Sigmoid colon (tissue), 7 donors: ENCODE measurements around the gene USP28. TPM values are rescaled to one million over a fixed set of nuclear protein-coding genes. Genes with fewer than 3 reads are reported as not detected.
"Not testable (repeated sequence)": the region's sequence is repeated elsewhere in the genome, so short reads cannot be mapped to it uniquely, and the experiment has no call there.

ENCODE experiments used
- DNase-seq: peaks from one replicate; pipeline ENCODE4 v3.0.0-alpha.2; 2019
- H3K27ac ChIP-seq, 4 donors: fragments of 200-600 bp; sonication (generic); one replicate each; pipeline ENCODE4 v1.5.1; 2016 to 2019; ENCODE audit warnings: mild to moderate bottlenecking in 1 of 4
- H3K27me3 ChIP-seq, 3 donors: fragments of 200-600 bp; sonication (generic); one replicate each; pipeline ENCODE4 v1.5.1; 2019; ENCODE audit warnings: mild to moderate bottlenecking in 1 of 3
- H3K36me3 ChIP-seq, 4 donors: fragments of 200-600 bp; sonication (generic); one replicate each; pipeline ENCODE4 v1.5.1; 2016 to 2019
- H3K4me1 ChIP-seq, 4 donors: fragments of 200-600 bp; sonication (generic); one replicate each; pipeline ENCODE4 v1.5.1; 2017 to 2019
- H3K4me3 ChIP-seq, 4 donors: fragments of 200-600 bp; sonication (generic); one replicate each; pipeline ENCODE4 v1.5.1; 2017 to 2019; ENCODE audit warnings: mild to moderate bottlenecking in 2 of 4, moderate library complexity in 1 of 4
- H3K9me3 ChIP-seq, 4 donors: fragments of 200-600 bp in 3 of 4; sonication (generic) in 3 of 4; one replicate each; pipeline versions ENCODE4 v1.5.1 to v1.6.1; 2013 to 2019
- CTCF ChIP-seq, 4 experiments: fragments of 450-650 bp in 3 of 4; fragments of 200-600 bp in 1 of 4; IDR thresholded peaks; one replicate each; pipeline ENCODE4 v1.5.1; 2016 to 2019; ENCODE audit warnings: antibody characterized with exemption in 4 of 4, mild to moderate bottlenecking in 3 of 4, moderate library complexity in 2 of 4
- EP300 ChIP-seq, 4 donors: sonication (generic); formaldehyde crosslinking; IDR thresholded peaks; one replicate each; pipeline ENCODE4 v1.6.1; 2017; ENCODE audit warnings: antibody characterized with exemption in 4 of 4
- POLR2A ChIP-seq, 2 donors: fragments of 450-650 bp; IDR thresholded peaks; one replicate each; pipeline ENCODE4 v1.6.1; 2016; ENCODE audit warnings: antibody characterized with exemption in 2 of 2, mild to moderate bottlenecking in 2 of 2, moderate library complexity in 2 of 2
- POLR2AphosphoS5 ChIP-seq, 4 donors: sonication (generic); formaldehyde crosslinking; IDR thresholded peaks; one replicate each; pipeline ENCODE4 v1.6.1; 2017; ENCODE audit warnings: antibody characterized with exemption in 4 of 4
- WGBS, 2 donors: extraction: QIAGEN DNeasy Blood & Tissue Kit; methylation state at CpG; one replicate each; pipeline ENCODE4 v1.1.7; 2013; 5-methylcytosine and 5-hydroxymethylcytosine counted together
- intact Hi-C: fragments of 100-400 bp; cut with DNase I; formaldehyde crosslinking; loops from one replicate; pipeline ENCODE4 v1.15.1; 2023
- polyA plus RNA-seq, 3 donors: library from polyadenylated mRNA; stranded (reverse); fragments of 200-250 nt; gene quantifications; one replicate each; pipeline ENCODE4 v1.2.3, GENCODE V29; 2013
- total RNA-seq, 4 donors: library from RNA; depleted of rRNA; stranded (reverse); fragments of >200 nt; gene quantifications; one replicate each; pipeline ENCODE4 v1.1.0, GENCODE V29; 2016
- donor health status: healthy with polysubstance abuse.
- donor health status: Bipolar disorder and iron deficiency.
- donor health status: healthy.

USP28 gene
- total and polyA plus RNA-seq, 7 donors = 5.4 to 37.5 (median 25.0) TPM

- no peaks in the 10 kb centered on the region for H3K27me3 ChIP-seq
- TF ChIP-seq CTCF (IDR thresholded peaks at IDR 0.05) (peak; percentile 18 to 64 (median 52)), POLR2AphosphoS5 (IDR thresholded peaks at IDR 0.05) (no peak)
- H3K9me3 ChIP-seq = no peaks in the 10 kb centered on the region
- WGBS, 2 donors = 68 to 74% methylated on average over 3 of the region's 3 CpGs
- no peak overlapping the region for H3K27ac ChIP-seq
- H3K4me1 ChIP-seq = no peaks in the 10 kb centered on the region
- no peak overlapping the region for H3K4me3 ChIP-seq
- intact Hi-C loops = loop anchor here (5.0 kb wide), 1 partner anchor 489 kb away; no protein-coding TSS in a partner anchor
- peaks cover 5 to 39% (median 22%) of the 10 kb centered on the region in 4 donors for H3K36me3 ChIP-seq
- no peak for DNase-seq
Measured at GRCh38 chr11:113796663-113797259, 78.6 kb downstream of the USP28 start.

- Histone ChIP-seq H3K9me3 (no peaks in the 10 kb centered on the region), H3K27me3 (no peaks in the 10 kb centered on the region), H3K4me1 (no peaks in the 10 kb centered on the region), H3K4me3 (no peak overlapping the region), H3K36me3 (no peaks in the 10 kb centered on the region), H3K27ac (no peak overlapping the region)
- no peak for DNase-seq
- TF ChIP-seq POLR2A (IDR thresholded peaks at IDR 0.05) (no peak), POLR2AphosphoS5 (IDR thresholded peaks at IDR 0.05) (no peak), CTCF (IDR thresholded peaks at IDR 0.05) (no peak)
- 87 to 89% methylated on average over 35 of the region's 35 CpGs for WGBS, 2 donors
- intact Hi-C loops = no loop called here
Measured at GRCh38 chr11:113789675-113790320, 85.6 kb downstream of the USP28 start.

GRCh38 chr11:113789016-113789415 is 86.4 kb downstream of the USP28 start:
- H3K4me1 ChIP-seq, H3K4me3 ChIP-seq, H3K9me3 ChIP-seq, DNase-seq, H3K36me3 ChIP-seq, H3K27me3 ChIP-seq, intact Hi-C loops, H3K27ac ChIP-seq: not testable (repeated sequence)
- 89 to 92% methylated on average over 22 of the region's 22 CpGs for WGBS, 2 donors

GRCh38 chr11:113782134-113782533 is 93.2 kb downstream of the USP28 start:
- no peak overlapping the region for H3K4me3 ChIP-seq
- H3K9me3 ChIP-seq = no peaks in the 10 kb centered on the region
- no peaks in the 10 kb centered on the region for H3K36me3 ChIP-seq
- H3K4me1 ChIP-seq = peaks cover 0 to 10% (median 9%) of the 10 kb centered on the region in 4 donors
- TF ChIP-seq POLR2A (IDR thresholded peaks at IDR 0.05) (no peak), POLR2AphosphoS5 (IDR thresholded peaks at IDR 0.05) (no peak), CTCF (IDR thresholded peaks at IDR 0.05) (no peak), EP300 (IDR thresholded peaks at IDR 0.05) (no peak)
- intact Hi-C loops = no loop called here
- DNase-seq = no peak
- 58 to 76% methylated on average over 1 of the region's 1 CpG for WGBS, 2 donors
- H3K27ac ChIP-seq = no peak overlapping the region
- H3K27me3 ChIP-seq = no peaks in the 10 kb centered on the region

GRCh38 chr11:113781682-113782081 is 93.7 kb downstream of the USP28 start:
- Histone ChIP-seq H3K4me3 (no peak overlapping the region), H3K4me1 (peaks cover 0 to 10% (median 9%) of the 10 kb centered on the region in 4 donors), H3K9me3 (no peaks in the 10 kb centered on the region), H3K36me3 (no peaks in the 10 kb centered on the region), H3K27ac (no peak overlapping the region), H3K27me3 (no peaks in the 10 kb centered on the region)
- intact Hi-C loops = no loop called here
- TF ChIP-seq EP300 (IDR thresholded peaks at IDR 0.05) = no peak
- TF ChIP-seq CTCF (IDR thresholded peaks at IDR 0.05) = no peak
- TF ChIP-seq POLR2AphosphoS5 (IDR thresholded peaks at IDR 0.05) = no peak
- TF ChIP-seq POLR2A (IDR thresholded peaks at IDR 0.05) = no peak
- DNase-seq = no peak
- 74 to 84% methylated on average over 5 of the region's 5 CpGs for WGBS, 2 donors
